ENCODE measurements around the gene C1QA. TPM values are rescaled to one million over a fixed set of nuclear protein-coding genes. Genes with fewer than 3 reads are reported as not detected.

The C1QA gene
- total RNA-seq, 3 donors from 2014 or later, result 55.7 to 355 (median 104) TPM

GRCh38 chr1:22626237-22627157 is 9.9 kb upstream of the C1QA start:
- H3K9me3 ChIP-seq, result no peaks in the 10 kb centered on the region
- no peaks in the 10 kb centered on the region for H3K36me3 ChIP-seq
- no peak overlapping the region for H3K4me3 ChIP-seq
- no peak for TF ChIP-seq POLR2A (IDR thresholded peaks at IDR 0.05)
- TF ChIP-seq POLR2AphosphoS5 (IDR thresholded peaks at IDR 0.05), result no peak
- TF ChIP-seq, protein P1, sequence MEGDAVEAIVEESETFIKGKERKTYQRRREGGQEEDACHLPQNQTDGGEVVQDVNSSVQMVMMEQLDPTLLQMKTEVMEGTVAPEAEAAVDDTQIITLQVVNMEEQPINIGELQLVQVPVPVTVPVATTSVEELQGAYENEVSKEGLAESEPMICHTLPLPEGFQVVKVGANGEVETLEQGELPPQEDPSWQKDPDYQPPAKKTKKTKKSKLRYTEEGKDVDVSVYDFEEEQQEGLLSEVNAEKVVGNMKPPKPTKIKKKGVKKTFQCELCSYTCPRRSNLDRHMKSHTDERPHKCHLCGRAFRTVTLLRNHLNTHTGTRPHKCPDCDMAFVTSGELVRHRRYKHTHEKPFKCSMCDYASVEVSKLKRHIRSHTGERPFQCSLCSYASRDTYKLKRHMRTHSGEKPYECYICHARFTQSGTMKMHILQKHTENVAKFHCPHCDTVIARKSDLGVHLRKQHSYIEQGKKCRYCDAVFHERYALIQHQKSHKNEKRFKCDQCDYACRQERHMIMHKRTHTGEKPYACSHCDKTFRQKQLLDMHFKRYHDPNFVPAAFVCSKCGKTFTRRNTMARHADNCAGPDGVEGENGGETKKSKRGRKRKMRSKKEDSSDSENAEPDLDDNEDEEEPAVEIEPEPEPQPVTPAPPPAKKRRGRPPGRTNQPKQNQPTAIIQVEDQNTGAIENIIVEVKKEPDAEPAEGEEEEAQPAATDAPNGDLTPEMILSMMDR (IDR thresholded peaks at IDR 0.05), result no peak
- H3K27ac ChIP-seq, result no peak overlapping the region
- no peak for DNase-seq (ENCODE audit: low spot score in 2 of 2)
- H3K4me1 ChIP-seq, result no peaks in the 10 kb centered on the region
- peaks cover 0 to 55% of the 10 kb centered on the region in 2 donors for H3K27me3 ChIP-seq
- intact Hi-C loops (cut with DNase I; ENCODE audit: low total_unique reads), result no loop called here

DNA sequence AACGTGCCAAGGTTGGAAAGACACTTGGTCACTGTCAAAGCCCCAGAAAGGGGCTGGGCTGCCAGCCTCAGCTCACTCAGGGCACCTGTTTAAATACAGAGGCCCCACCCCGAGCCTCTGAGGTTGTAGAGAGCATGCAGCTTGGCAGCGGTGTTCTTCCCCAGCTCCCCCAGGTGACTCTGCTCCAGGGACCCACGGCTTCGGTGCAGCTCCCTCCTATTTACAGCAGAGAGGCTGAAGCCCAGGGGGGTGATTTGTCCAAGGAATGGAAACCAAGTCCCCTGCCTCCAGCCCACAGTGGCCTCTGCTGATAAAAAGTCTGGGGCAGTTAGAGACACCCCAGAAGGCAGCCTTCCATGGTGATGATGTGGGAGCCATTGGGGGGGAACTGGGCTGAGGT is 9.1 kb upstream of the C1QA start:
- TF ChIP-seq POLR2AphosphoS5 (IDR thresholded peaks at IDR 0.05) (no peak), POLR2A (IDR thresholded peaks at IDR 0.05) (no peak)
- TF ChIP-seq, protein P1 (IDR thresholded peaks at IDR 0.05), result no peak
- no peak for DNase-seq (ENCODE audit: low spot score in 2 of 2)
- Histone ChIP-seq H3K27me3 (peaks cover 0 to 55% of the 10 kb centered on the region in 2 donors), H3K9me3 (no peaks in the 10 kb centered on the region), H3K4me1 (no peaks in the 10 kb centered on the region), H3K4me3 (no peak overlapping the region), H3K27ac (no peak overlapping the region), H3K36me3 (no peaks in the 10 kb centered on the region)
- intact Hi-C loops (cut with DNase I; ENCODE audit: low total_unique reads), result no loop called here

DNA sequence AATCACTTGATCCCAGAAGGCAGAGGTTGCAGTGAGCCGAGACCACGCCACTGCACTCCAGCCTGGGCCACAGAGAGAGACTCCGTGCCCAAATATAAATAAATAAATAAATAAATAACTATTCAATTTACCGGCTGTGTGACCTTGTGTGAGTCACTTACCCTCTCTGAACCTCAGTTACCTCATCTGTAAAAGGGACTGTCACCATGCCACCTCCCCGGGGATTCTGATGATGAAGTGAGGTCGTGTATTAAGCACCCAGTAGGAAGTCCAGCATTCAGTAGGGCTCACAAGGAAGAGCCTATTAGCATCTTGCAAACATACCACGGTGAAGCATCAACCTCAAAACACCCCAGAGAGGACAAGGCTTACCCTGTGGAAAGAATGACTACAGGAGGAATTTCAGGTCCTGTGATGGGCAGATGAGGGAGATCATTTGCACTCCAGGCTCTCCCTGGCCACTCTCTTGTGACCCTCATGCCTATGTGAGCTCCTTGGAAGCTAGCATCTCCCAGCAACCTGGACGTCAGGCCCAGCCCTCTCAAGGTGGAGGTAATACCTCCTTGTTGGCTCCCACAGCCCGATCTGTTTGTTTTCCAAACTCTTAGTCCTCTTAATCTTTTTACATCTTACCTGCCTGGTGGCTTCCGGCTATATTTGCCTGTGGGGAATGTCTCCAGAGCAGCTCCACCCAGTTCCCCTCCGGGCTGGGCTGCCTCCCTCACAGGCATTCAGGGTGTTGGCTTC is 7.6 kb upstream of the C1QA start:
- H3K27ac ChIP-seq, result no peak overlapping the region
- no peak for DNase-seq (ENCODE audit: low spot score in 2 of 2)
- H3K9me3 ChIP-seq, result no peaks in the 10 kb centered on the region
- no peaks in the 10 kb centered on the region for H3K36me3 ChIP-seq
- intact Hi-C loops (cut with DNase I; ENCODE audit: low total_unique reads), result no loop called here
- H3K4me1 ChIP-seq, result no peaks in the 10 kb centered on the region
- H3K27me3 ChIP-seq, result peaks cover 0 to 40% of the 10 kb centered on the region in 2 donors
- TF ChIP-seq, protein P1 (IDR thresholded peaks at IDR 0.05), result no peak
- TF ChIP-seq POLR2AphosphoS5 (IDR thresholded peaks at IDR 0.05), result no peak
- TF ChIP-seq POLR2A (IDR thresholded peaks at IDR 0.05), result no peak
- H3K4me3 ChIP-seq, result no peak overlapping the region

DNA sequence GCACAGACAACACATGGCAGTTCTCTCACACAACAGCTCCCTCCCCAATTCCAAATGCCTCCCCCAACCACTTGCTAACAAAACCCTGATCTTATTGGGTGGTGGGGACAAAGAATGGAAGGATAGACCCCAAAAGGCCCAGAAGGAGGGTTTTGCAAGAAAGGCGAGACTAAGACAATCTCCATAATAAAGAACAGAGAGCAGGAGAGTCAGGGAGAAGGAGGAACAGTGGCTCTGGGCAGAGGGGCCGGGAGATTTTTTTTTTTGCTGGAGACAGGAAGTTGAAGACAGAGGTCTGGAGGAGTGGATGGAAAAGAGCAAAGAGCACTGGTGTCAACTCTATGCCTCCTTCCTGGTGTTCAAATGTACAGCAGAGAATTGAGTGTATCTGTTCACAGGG is 6.5 kb upstream of the C1QA start:
- H3K27me3 ChIP-seq, result peaks cover 0 to 30% of the 10 kb centered on the region in 2 donors
- no peaks in the 10 kb centered on the region for H3K4me1 ChIP-seq
- H3K27ac ChIP-seq, result no peak overlapping the region
- no peaks in the 10 kb centered on the region for H3K9me3 ChIP-seq
- no peak for DNase-seq (ENCODE audit: low spot score in 2 of 2)
- intact Hi-C loops (cut with DNase I; ENCODE audit: low total_unique reads), result no loop called here
- TF ChIP-seq POLR2A (IDR thresholded peaks at IDR 0.05) (no peak), POLR2AphosphoS5 (IDR thresholded peaks at IDR 0.05) (no peak)
- TF ChIP-seq, protein P1 (IDR thresholded peaks at IDR 0.05), result no peak
- no peaks in the 10 kb centered on the region for H3K36me3 ChIP-seq
- H3K4me3 ChIP-seq, result no peak overlapping the region

Data from breast epithelium (tissue), 4 donors.